C4-2B (cell line): Measurements from ENCODE around the gene FOXP1.

ENCODE experiments used
- CTCF ChIP-seq: fragments of 450-650 bp; conservative IDR thresholded peaks from 2 replicates; pipeline ENCODE4 v1.5.1; 2017; ENCODE audit warnings: mild to moderate bottlenecking
- ZFX ChIP-seq: fragments of 450-650 bp; IDR thresholded peaks from 2 replicates; pipeline ENCODE4 v1.6.1; 2017

- TF ChIP-seq CTCF (no peak), ZFX (no peak)
These were observed 471.0 kb downstream of the FOXP1 start for GRCh38 chr3:71112576-71112975.
